HG03457 (cell line): ENCODE results near the gene PUDP.

ENCODE experiments used
- ATAC-seq: cut with Tn5 transposase; IDR thresholded peaks from one replicate; pipeline ENCODE4 v1.9.1; 2021; ENCODE audit warnings: moderate number of reproducible peaks; ENCODE audit not compliant: unreplicated experiment

PUDP gene

DNA sequence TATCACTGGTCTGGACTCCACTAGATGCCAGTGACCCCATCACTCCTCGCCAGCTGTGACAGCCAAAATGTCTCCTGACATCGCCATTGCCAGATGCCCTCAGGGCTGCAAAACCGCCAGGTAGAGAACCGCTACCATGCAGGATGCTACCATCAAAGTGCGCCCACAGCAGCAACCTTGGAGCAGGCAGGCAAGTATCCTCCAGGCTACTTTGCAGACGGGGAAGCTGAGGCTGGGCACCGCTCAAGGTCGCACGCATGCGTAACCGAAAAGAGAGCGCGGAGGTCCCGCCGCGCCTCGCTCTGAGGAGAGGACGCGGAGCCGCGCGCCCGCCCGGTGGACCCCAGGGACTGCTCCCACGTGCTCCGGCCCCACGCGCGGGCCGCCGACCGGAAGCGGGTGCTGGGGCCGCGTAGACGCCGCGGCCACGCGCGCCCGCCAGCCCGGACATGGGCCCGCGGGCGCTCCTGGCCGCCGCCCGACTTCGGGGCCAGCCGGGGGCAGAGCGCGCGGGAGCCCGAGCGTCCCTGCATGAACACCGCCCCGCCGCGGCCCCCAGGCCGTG lies 458 bp downstream of the PUDP start, which contains the start of gene STS:
STS (plus strand) TSS at position 300 of the 565 bp plus-strand sequence. CDS start 105,488 bp downstream, outside the sequence.
- peak; percentile 36 for ATAC-seq

- ATAC-seq, result peak; percentile 8
These were observed 1.1 kb downstream of the PUDP start for GRCh38 chrX:7146703-7147412.

DNA sequence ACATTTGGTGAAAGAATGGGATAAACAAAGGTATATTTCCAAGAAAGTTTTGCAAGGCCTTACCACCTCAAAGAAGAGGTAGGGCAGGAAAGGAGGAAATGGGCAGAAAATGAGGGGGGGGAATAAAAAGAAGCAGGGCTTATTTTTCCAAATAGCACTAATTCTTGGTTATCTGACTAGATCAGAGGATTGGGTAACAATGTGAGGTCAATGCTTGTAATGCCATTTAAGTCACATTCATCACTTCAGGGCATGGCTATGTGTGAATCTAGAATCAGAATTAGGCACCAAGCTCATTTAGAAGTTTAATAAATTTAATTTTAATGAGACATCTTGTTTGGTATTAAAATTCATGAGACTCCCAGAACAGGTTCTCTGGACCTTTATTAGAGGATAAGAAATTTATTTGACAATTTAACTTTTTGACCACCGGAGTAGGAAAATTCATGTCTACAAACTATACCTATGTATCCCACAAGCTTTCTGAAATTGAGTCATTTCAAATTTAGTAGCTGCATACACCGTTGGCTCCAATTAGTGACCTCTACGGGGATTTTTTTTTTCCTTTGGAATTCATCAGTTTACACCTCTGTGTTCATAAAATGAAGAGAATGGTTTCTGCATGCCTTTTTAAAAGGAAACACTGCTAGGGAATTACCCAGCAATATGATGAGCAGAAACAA lies 1.8 kb downstream of the PUDP start:
- ATAC-seq, result no peak

DNA sequence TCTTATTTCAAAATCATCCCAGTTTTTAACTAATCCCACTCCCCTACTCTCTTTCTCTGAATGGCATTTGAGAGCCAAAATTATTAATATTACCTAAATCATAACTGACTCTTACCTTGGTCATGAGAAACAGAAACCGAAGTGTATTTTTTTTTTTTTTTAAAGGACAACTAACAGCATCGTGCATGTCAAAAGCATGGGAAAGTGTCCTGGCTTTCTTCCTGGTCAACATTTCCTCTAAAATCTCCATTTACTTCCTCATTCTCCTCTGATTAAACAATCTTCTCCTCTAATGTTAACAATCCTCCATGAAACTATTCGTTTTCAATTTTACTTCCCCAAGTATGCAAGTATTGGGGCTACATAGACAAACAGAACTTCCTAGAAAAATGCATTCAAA lies 2.5 kb downstream of the PUDP start:
- no peak for ATAC-seq

- ATAC-seq, result no peak
These were observed 3.9 kb downstream of the PUDP start for GRCh38 chrX:7143941-7144525.

GRCh38 chrX:7143076-7143475 lies 4.9 kb downstream of the PUDP start:
- ATAC-seq, result no peak

- no peak for ATAC-seq
These were observed 8.5 kb downstream of the PUDP start for GRCh38 chrX:7139202-7140081.

- no peak for ATAC-seq
These were observed 13.0 kb downstream of the PUDP start for GRCh38 chrX:7134981-7135380.

GRCh38 chrX:7133050-7133440 lies 14.9 kb downstream of the PUDP start:
- ATAC-seq, result no peak

DNA sequence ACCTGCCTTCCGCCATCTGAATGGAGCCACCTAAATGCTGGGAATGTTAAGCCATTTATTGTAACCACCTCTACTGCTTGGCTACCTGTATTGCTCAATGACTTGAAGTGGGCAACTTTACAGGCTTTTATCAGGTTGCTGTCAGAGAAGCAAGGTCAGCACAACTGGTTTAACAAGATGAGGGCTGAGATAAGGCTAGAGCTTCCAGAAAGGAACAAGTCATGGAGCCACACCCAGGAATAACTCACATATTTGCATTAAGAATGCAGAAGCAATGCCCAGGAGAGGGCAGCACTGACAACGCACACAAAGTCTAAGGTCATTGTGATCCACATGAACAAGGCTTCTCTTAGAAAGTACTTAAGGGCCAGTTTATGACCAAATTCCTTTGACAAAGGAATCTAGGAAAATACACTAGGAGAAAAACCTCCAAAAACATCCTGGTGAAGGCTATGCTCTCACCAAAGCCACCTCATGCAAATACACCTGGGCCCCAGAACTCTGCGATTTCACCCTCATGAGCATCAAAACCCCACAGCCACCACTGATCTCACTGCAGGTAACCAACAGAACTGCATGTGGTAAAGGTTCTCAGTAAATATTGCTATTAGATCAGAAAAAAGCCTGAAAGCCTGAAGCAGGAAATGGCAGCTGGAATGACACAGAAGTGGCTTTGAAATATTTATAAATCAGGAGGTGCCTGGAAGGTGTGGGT lies 15.5 kb downstream of the PUDP start:
- peak; percentile 63 for ATAC-seq

GRCh38 chrX:7131621-7132020 lies 16.3 kb downstream of the PUDP start:
- no peak for ATAC-seq

GRCh38 chrX:7127056-7127455 lies 20.9 kb downstream of the PUDP start:
- no peak for ATAC-seq

DNA sequence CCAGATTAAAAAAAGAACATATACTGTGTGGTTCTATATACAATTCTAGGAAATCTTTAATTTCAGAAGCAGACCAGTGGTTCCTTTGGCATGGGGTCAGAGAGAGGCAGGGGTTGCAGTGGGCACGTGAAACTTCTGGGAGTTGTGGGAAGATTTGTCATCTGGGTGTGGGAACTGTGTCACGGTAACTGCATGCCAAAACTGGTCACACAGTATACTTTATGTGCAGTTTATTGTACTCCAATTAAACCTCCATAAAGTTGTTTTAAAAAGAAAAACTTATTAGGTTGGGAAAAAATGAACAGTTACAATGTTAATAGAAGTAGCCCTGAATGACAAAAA lies 27.1 kb downstream of the PUDP start:
- ATAC-seq, result no peak

- no peak for ATAC-seq
These were observed 27.7 kb downstream of the PUDP start for GRCh38 chrX:7119950-7120877.

DNA sequence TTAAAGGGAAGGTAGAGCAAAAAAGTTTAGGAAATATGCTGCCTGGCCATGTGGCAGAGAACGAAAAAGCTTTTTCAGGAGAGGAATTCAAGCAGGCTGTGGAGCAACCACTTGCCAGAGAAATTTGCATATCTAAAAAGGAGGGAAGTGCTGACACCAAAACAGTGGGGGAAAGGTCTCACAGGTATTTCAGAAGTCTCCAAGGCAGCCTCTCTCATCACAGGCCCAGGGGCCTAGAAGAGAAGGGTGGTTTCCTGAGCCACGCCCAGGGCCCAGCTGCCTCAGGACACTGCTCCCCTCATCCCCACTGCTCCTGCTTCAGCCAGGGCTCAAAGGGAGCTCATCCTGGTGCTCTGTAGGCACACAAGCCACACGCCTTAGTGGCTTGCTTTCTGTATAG lies 30.4 kb downstream of the PUDP start:
- ATAC-seq, result no peak

GRCh38 chrX:7116081-7116480 lies 31.9 kb downstream of the PUDP start:
- ATAC-seq, result no peak

DNA sequence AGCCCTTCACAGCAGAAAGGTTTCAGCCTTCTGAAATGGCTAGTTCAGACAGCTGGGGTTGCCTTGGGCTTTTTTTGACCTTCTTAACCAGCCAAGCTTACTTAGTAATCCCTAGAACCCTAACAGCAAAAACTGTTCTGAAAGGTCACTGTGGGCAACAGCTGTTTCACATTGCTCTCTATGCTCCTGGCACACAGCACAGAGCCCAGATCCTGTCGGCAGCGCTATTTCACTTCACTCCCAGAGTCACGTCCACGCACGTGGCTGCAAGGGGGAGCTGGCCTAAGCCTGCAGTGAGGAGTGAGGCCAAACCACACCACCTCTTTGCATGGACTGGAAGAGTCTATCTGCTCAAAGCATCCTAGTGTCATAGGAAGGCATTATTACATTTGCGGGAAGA lies 32.4 kb downstream of the PUDP start:
- peak; percentile 53 for ATAC-seq

DNA sequence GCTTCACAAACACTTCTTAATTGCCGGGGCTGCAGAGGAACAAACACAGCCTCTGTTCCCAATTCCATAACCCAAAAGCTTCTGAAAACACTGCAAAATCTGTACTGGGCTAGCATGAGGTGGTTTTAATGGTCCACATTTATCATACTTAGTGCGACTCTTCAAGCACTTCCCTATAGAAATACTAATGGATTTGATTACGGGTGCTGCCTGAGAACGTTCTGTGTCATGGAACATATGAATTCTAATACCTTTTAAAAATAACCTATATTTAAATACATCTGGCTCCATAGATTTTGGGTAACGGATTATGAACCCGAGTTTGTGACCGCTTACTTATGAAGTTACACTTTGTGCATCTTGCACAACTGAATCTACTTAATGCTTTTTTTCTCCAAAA lies 35.9 kb downstream of the PUDP start:
- no peak for ATAC-seq

- ATAC-seq, result no peak
These were observed 36.4 kb downstream of the PUDP start for GRCh38 chrX:7111518-7111917.
